Panc1 (cell line): ENCODE results near the gene MX1. TPM values are rescaled to one million over a fixed set of nuclear protein-coding genes. Genes with fewer than 3 reads are reported as not detected.

ENCODE experiments used
- ATAC-seq: fragments of 200-7000 bp; cut with Tn5 transposase; 2 replicates; pipeline ENCODE4 v1.9.1; 2020; ENCODE audit warnings: mild to moderate bottlenecking, moderate library complexity
- BruUV-seq: library from RNA; stranded (reverse); fragments of 400-500 nt; replicated peaks from 2 replicates; lab custom pipeline; 2021; lab: Mats Ljungman, UMichigan
- CTCF ChIA-PET: fragments of 300-600 bp; sonication (Branson Sonifier 250); formaldehyde crosslinking; loops from one replicate; lab custom pipeline; 2022; ENCODE audit warnings: antibody characterized with exemption; lab: Charles Lee
- POLR2A ChIA-PET: fragments of 300-600 bp; sonication (Branson Sonifier 250); formaldehyde crosslinking; loops from one replicate; lab custom pipeline; 2022; ENCODE audit warnings: antibody characterized with exemption; lab: Charles Lee
- DNase-seq: peaks from one replicate; pipeline ENCODE4 v3.0.0-alpha.2; 2010; ENCODE audit warnings: low read depth, low spot score
- H3K27ac ChIP-seq: 2 replicates; pipeline ENCODE4 v1.5.1; 2011; ENCODE audit warnings: mild to moderate bottlenecking, low read length, inconsistent platforms
- H3K27me3 ChIP-seq: fragments of 200-500 bp; sonication (Bioruptor generic); 2 replicates; pipeline ENCODE4 v1.6.0; 2014; ENCODE audit warnings: low read length, inconsistent platforms; ENCODE audit not compliant: control insufficient read depth, insufficient read depth
- H3K36me3 ChIP-seq: fragments of 200-500 bp; sonication (Bioruptor generic); 2 replicates; pipeline ENCODE4 v1.5.1; 2014; ENCODE audit warnings: inconsistent platforms, mild to moderate bottlenecking, low read length, moderate library complexity; ENCODE audit not compliant: control insufficient read depth, insufficient read depth
- H3K4me1 ChIP-seq: 2 replicates; pipeline ENCODE4 v1.5.1; 2011; ENCODE audit warnings: inconsistent platforms, mild to moderate bottlenecking, low read length, moderate library complexity; ENCODE audit not compliant: control insufficient read depth, insufficient read depth
- H3K4me3 ChIP-seq, 2 experiments: 2 replicates each; pipeline ENCODE4 v1.5.1; 2011 to 2012; ENCODE audit warnings: low read depth in 2 of 2, low read length in 2 of 2, mild to moderate bottlenecking in 2 of 2, inconsistent platforms in 1 of 2, moderate library complexity in 1 of 2
- H3K9me3 ChIP-seq: fragments of 200-500 bp; sonication (Bioruptor generic); 2 replicates; pipeline ENCODE4 v1.5.1; 2014; ENCODE audit warnings: low read depth, mild to moderate bottlenecking, inconsistent platforms, low read length, moderate library complexity; ENCODE audit not compliant: control insufficient read depth, insufficient read depth
- POLR2AphosphoS5 ChIP-seq: IDR thresholded peaks from 2 replicates; pipeline ENCODE4 v1.6.1; 2012; ENCODE audit warnings: mild to moderate bottlenecking, low read depth, low read length, moderate library complexity
- SIN3A ChIP-seq: IDR thresholded peaks from 2 replicates; pipeline ENCODE4 v1.6.1; 2012; ENCODE audit warnings: low read depth, mild to moderate bottlenecking, low read length, moderate library complexity, borderline replicate concordance; ENCODE audit not compliant: insufficient read depth
- TCF7L2 ChIP-seq: IDR thresholded peaks from 2 replicates; pipeline ENCODE4 v1.6.1; 2011; ENCODE audit warnings: mild to moderate bottlenecking, low read depth, low read length, inconsistent platforms
- in situ Hi-C: cut with HindIII; loops from 2 replicates; pipeline ENCODE4 v1.10.0; 2016; ENCODE audit warnings: low sequenced_read_pairs, low pct_unique_long_range_greater_than_20kb
- intact Hi-C: fragments of 100-400 bp; cut with micrococcal nuclease; formaldehyde crosslinking; loops from one replicate; pipeline ENCODE4 v1.10.0; 2022; ENCODE audit not compliant: unreplicated experiment
- total RNA-seq: library from RNA; stranded (reverse); gene quantifications from one replicate; pipeline ENCODE4 v1.2.1, GENCODE V29; 2021; ENCODE audit not compliant: unreplicated experiment
- TF ChIP-seq, protein P1 (sequence below): fragments of 450-650 bp; IDR thresholded peaks from 2 replicates; pipeline ENCODE4 v1.5.1; 2017; ENCODE audit warnings: mild to moderate bottlenecking
- TF ChIP-seq, protein P2 (sequence below), 2 experiments: IDR thresholded peaks; 2 replicates each; pipeline ENCODE4 v1.6.1; 2011 to 2012; ENCODE audit warnings: low read depth in 2 of 2, control low read depth in 1 of 2, low read length in 1 of 2, mild to moderate bottlenecking in 1 of 2, moderate library complexity in 1 of 2; ENCODE audit not compliant: insufficient read depth in 1 of 2

The MX1 gene
- total RNA-seq, 1 experiment from 2014 or later = 7.8 TPM

DNA sequence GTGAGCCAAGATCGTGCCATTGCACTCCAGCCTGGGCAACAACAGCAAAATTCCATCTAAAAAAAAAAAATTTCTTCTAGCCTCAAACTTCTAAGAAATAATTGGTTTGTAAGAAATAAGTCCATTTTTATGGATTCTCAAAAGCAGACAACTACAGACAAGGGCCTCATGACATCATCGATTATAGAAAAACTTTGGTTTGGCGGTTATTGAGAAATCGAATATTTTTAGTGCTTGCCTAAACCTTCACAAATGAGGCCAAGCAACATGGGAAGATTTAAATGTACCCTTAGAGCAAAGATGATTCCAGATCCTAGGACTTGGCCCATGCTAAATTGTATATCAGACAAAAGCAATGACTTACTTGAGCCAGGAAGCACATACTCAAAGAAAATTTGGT lies 27.8 kb upstream of the MX1 start:
- POLR2A ChIA-PET = no interaction called here
- no peak for ATAC-seq

DNA sequence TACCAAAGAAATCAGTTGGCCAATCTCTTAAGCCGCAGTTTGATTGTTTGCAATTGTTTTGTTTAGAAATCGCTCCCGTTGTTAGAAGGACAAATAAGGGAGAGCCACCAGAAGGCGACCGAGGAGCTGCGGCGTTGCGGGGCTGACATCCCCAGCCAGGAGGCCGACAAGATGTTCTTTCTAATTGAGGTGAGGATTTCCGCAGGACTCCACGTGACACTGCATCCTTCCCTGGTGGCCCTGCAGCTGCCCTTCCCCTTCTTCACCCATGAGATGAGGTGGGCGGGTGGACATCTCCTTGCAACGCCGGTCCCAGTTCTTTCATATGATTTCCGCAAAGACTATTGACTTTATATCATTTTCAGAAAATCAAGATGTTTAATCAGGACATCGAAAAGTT lies 27.2 kb upstream of the MX1 start:
- ATAC-seq (no peak), DNase-seq (no peak)
- CTCF ChIA-PET = no interaction called here
- Histone ChIP-seq H3K9me3 (no peaks in the 10 kb centered on the region), H3K27me3 (no peaks in the 10 kb centered on the region), H3K4me3 (no peak overlapping the region), H3K27ac (no peak overlapping the region), H3K36me3 (no peaks in the 10 kb centered on the region; the same call in none of the 2 replicates), H3K4me1 (no peaks in the 10 kb centered on the region)
- POLR2A ChIA-PET = no interaction called here
- intact Hi-C loops (no loop called here), in situ Hi-C loops (no loop called here)
- TF ChIP-seq, protein P1, sequence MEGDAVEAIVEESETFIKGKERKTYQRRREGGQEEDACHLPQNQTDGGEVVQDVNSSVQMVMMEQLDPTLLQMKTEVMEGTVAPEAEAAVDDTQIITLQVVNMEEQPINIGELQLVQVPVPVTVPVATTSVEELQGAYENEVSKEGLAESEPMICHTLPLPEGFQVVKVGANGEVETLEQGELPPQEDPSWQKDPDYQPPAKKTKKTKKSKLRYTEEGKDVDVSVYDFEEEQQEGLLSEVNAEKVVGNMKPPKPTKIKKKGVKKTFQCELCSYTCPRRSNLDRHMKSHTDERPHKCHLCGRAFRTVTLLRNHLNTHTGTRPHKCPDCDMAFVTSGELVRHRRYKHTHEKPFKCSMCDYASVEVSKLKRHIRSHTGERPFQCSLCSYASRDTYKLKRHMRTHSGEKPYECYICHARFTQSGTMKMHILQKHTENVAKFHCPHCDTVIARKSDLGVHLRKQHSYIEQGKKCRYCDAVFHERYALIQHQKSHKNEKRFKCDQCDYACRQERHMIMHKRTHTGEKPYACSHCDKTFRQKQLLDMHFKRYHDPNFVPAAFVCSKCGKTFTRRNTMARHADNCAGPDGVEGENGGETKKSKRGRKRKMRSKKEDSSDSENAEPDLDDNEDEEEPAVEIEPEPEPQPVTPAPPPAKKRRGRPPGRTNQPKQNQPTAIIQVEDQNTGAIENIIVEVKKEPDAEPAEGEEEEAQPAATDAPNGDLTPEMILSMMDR = no peak
- TF ChIP-seq TCF7L2 (no peak), POLR2AphosphoS5 (no peak), SIN3A (no peak)
- TF ChIP-seq, protein P2, sequence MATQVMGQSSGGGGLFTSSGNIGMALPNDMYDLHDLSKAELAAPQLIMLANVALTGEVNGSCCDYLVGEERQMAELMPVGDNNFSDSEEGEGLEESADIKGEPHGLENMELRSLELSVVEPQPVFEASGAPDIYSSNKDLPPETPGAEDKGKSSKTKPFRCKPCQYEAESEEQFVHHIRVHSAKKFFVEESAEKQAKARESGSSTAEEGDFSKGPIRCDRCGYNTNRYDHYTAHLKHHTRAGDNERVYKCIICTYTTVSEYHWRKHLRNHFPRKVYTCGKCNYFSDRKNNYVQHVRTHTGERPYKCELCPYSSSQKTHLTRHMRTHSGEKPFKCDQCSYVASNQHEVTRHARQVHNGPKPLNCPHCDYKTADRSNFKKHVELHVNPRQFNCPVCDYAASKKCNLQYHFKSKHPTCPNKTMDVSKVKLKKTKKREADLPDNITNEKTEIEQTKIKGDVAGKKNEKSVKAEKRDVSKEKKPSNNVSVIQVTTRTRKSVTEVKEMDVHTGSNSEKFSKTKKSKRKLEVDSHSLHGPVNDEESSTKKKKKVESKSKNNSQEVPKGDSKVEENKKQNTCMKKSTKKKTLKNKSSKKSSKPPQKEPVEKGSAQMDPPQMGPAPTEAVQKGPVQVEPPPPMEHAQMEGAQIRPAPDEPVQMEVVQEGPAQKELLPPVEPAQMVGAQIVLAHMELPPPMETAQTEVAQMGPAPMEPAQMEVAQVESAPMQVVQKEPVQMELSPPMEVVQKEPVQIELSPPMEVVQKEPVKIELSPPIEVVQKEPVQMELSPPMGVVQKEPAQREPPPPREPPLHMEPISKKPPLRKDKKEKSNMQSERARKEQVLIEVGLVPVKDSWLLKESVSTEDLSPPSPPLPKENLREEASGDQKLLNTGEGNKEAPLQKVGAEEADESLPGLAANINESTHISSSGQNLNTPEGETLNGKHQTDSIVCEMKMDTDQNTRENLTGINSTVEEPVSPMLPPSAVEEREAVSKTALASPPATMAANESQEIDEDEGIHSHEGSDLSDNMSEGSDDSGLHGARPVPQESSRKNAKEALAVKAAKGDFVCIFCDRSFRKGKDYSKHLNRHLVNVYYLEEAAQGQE (IDR thresholded peaks at IDR 0.05; ENCODE audit: insufficient read depth in 1 of 2, low read depth in 2 of 2, low read length in 1 of 2) = no peak
- BruUV-seq = no TSS peak

More for the DNA sequence above, 27.8 kb upstream of the MX1 start:
- BruUV-seq = no TSS peak
- Histone ChIP-seq H3K27me3 (no peaks in the 10 kb centered on the region), H3K36me3 (no peaks in the 10 kb centered on the region; the same call in none of the 2 replicates), H3K4me1 (no peaks in the 10 kb centered on the region), H3K9me3 (no peaks in the 10 kb centered on the region), H3K4me3 (no peak overlapping the region), H3K27ac (no peak overlapping the region)
- TF ChIP-seq POLR2AphosphoS5 = no peak
- TF ChIP-seq SIN3A = no peak
- no peak for TF ChIP-seq TCF7L2
- TF ChIP-seq, protein P2 (IDR thresholded peaks at IDR 0.05; ENCODE audit: insufficient read depth in 1 of 2, low read depth in 2 of 2, low read length in 1 of 2) = no peak
- TF ChIP-seq, protein P1 = no peak
- in situ Hi-C loops = no loop called here
- DNase-seq = no peak
- CTCF ChIA-PET = no interaction called here
- intact Hi-C loops = no loop called here
